ENCODE measurements around the gene GCN1. TPM values are rescaled to one million over a fixed set of nuclear protein-coding genes. Genes with fewer than 3 reads are reported as not detected.

The GCN1 gene
- total RNA-seq, 1 experiment from 2014 or later, result 181 TPM

DNA sequence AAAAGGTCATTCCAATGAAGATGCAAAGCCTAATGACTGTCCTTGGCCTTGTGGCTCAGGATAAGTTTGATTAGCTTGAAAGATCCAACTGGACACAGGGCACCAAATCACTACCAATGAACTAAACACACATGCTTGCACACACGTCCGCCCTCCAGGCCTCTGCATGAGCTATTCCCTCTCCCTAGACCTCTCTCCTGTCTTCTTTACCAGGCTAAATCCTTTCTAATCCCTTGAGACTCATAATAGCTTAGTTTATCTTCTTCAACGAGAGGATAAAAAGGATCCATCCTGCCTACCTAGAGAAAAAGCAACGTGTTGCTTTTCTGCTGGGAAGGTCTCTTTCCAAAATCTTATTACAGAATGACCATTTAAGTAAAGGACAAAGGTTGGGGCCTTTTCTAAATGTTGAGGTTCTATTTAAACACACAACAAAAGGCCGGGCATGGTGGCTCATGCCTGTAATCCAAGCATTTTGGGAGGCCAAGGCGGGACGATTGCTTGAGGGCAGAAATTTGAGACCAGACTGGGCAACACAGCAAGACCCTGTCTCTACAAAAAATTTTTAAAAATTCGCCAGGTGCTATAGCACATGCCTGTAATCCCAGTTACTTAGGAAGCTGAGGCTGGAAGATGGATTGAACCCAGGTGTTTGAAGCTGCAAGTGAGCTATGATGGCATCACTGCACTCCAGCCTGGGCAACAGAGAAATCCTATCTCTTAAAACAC is 48.6 kb upstream of the GCN1 start:
- ATAC-seq (no peak), DNase-seq (ENCODE audit: low spot score) (no peak)
- H3K4me3 Mint-ChIP-seq, result no peak overlapping the region
- no peaks in the 10 kb centered on the region for H3K27me3 Mint-ChIP-seq (ENCODE audit: low read depth)
- POLR2A ChIA-PET, result interaction anchor here (0.8 to 1.1 kb wide), 3 partner anchors 13 to 48 kb away, joined by 3 to 4 read pairs (median 4); partner anchors contain the start of genes PXN and RNU4-2
- H3K36me3 Mint-ChIP-seq, result no peaks in the 10 kb centered on the region
- TF ChIP-seq ZNF121 (CRISPR knock-in tag; IDR thresholded peaks at IDR 0.05) (peak; percentile 86), FOXP1 (CRISPR knock-in tag; IDR thresholded peaks at IDR 0.05; ENCODE audit: borderline replicate concordance) (no peak), ESRRA (CRISPR knock-in tag; IDR thresholded peaks at IDR 0.05; ENCODE audit: borderline replicate concordance) (no peak), SMAD4 (CRISPR knock-in tag; IDR thresholded peaks at IDR 0.05) (no peak), GABPB1 (CRISPR knock-in tag; IDR thresholded peaks at IDR 0.05) (no peak)
- TF ChIP-seq, protein P1, sequence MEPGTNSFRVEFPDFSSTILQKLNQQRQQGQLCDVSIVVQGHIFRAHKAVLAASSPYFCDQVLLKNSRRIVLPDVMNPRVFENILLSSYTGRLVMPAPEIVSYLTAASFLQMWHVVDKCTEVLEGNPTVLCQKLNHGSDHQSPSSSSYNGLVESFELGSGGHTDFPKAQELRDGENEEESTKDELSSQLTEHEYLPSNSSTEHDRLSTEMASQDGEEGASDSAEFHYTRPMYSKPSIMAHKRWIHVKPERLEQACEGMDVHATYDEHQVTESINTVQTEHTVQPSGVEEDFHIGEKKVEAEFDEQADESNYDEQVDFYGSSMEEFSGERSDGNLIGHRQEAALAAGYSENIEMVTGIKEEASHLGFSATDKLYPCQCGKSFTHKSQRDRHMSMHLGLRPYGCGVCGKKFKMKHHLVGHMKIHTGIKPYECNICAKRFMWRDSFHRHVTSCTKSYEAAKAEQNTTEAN (CRISPR knock-in tag; IDR thresholded peaks at IDR 0.05), result no peak
- TF ChIP-seq, protein P2, sequence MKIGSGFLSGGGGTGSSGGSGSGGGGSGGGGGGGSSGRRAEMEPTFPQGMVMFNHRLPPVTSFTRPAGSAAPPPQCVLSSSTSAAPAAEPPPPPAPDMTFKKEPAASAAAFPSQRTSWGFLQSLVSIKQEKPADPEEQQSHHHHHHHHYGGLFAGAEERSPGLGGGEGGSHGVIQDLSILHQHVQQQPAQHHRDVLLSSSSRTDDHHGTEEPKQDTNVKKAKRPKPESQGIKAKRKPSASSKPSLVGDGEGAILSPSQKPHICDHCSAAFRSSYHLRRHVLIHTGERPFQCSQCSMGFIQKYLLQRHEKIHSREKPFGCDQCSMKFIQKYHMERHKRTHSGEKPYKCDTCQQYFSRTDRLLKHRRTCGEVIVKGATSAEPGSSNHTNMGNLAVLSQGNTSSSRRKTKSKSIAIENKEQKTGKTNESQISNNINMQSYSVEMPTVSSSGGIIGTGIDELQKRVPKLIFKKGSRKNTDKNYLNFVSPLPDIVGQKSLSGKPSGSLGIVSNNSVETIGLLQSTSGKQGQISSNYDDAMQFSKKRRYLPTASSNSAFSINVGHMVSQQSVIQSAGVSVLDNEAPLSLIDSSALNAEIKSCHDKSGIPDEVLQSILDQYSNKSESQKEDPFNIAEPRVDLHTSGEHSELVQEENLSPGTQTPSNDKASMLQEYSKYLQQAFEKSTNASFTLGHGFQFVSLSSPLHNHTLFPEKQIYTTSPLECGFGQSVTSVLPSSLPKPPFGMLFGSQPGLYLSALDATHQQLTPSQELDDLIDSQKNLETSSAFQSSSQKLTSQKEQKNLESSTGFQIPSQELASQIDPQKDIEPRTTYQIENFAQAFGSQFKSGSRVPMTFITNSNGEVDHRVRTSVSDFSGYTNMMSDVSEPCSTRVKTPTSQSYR (CRISPR knock-in tag; IDR thresholded peaks at IDR 0.05), result no peak
- H3K9me3 Mint-ChIP-seq, result no peaks in the 10 kb centered on the region
- H3K27ac Mint-ChIP-seq, result peak overlapping the region; percentile 63
- CTCF ChIA-PET, result interaction anchor here (1.2 to 16.6 kb wide), 4 partner anchors 7 to 42 kb away, joined by 3 to 450 read pairs (median 57); partner anchors contain the start of genes PXN and RPLP0
- peaks cover 51% of the 10 kb centered on the region for H3K4me1 Mint-ChIP-seq

DNA sequence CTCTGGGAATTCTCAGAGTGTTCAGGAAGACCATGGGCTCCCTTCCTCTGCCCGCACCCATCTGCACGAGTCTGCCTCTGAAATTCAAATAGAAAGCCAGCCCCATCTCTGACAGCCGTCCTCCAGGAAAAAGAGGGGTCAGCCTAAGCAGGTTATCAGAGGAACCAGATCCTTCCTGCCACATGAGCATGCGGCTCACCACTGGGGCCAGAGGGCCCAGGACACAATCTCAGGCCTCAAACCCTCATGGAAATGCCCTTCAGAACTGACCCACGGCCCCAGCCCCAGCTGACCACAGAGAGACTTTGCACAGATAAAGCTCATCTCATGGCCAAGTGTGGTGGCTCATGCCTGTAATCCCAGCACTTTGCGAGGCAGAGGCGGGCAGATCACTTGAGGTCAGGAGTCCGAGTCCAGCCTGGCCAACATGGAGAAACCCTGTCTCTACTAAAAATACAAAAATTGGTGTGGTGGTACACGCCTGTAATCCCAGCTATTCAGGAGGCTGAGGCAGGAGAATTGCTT is 47.8 kb upstream of the GCN1 start:
- H3K27ac Mint-ChIP-seq, result no peak overlapping the region; the same call in 1 of the 2 replicates
- TF ChIP-seq, protein P3, sequence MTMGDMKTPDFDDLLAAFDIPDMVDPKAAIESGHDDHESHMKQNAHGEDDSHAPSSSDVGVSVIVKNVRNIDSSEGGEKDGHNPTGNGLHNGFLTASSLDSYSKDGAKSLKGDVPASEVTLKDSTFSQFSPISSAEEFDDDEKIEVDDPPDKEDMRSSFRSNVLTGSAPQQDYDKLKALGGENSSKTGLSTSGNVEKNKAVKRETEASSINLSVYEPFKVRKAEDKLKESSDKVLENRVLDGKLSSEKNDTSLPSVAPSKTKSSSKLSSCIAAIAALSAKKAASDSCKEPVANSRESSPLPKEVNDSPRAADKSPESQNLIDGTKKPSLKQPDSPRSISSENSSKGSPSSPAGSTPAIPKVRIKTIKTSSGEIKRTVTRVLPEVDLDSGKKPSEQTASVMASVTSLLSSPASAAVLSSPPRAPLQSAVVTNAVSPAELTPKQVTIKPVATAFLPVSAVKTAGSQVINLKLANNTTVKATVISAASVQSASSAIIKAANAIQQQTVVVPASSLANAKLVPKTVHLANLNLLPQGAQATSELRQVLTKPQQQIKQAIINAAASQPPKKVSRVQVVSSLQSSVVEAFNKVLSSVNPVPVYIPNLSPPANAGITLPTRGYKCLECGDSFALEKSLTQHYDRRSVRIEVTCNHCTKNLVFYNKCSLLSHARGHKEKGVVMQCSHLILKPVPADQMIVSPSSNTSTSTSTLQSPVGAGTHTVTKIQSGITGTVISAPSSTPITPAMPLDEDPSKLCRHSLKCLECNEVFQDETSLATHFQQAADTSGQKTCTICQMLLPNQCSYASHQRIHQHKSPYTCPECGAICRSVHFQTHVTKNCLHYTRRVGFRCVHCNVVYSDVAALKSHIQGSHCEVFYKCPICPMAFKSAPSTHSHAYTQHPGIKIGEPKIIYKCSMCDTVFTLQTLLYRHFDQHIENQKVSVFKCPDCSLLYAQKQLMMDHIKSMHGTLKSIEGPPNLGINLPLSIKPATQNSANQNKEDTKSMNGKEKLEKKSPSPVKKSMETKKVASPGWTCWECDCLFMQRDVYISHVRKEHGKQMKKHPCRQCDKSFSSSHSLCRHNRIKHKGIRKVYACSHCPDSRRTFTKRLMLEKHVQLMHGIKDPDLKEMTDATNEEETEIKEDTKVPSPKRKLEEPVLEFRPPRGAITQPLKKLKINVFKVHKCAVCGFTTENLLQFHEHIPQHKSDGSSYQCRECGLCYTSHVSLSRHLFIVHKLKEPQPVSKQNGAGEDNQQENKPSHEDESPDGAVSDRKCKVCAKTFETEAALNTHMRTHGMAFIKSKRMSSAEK (CRISPR knock-in tag; IDR thresholded peaks at IDR 0.05; ENCODE audit: borderline replicate concordance), result no peak
- TF ChIP-seq CBFB (CRISPR knock-in tag; IDR thresholded peaks at IDR 0.05; ENCODE audit: low read depth) (no peak), RORB (CRISPR knock-in tag; IDR thresholded peaks at IDR 0.05) (no peak)
- TF ChIP-seq, protein P4, sequence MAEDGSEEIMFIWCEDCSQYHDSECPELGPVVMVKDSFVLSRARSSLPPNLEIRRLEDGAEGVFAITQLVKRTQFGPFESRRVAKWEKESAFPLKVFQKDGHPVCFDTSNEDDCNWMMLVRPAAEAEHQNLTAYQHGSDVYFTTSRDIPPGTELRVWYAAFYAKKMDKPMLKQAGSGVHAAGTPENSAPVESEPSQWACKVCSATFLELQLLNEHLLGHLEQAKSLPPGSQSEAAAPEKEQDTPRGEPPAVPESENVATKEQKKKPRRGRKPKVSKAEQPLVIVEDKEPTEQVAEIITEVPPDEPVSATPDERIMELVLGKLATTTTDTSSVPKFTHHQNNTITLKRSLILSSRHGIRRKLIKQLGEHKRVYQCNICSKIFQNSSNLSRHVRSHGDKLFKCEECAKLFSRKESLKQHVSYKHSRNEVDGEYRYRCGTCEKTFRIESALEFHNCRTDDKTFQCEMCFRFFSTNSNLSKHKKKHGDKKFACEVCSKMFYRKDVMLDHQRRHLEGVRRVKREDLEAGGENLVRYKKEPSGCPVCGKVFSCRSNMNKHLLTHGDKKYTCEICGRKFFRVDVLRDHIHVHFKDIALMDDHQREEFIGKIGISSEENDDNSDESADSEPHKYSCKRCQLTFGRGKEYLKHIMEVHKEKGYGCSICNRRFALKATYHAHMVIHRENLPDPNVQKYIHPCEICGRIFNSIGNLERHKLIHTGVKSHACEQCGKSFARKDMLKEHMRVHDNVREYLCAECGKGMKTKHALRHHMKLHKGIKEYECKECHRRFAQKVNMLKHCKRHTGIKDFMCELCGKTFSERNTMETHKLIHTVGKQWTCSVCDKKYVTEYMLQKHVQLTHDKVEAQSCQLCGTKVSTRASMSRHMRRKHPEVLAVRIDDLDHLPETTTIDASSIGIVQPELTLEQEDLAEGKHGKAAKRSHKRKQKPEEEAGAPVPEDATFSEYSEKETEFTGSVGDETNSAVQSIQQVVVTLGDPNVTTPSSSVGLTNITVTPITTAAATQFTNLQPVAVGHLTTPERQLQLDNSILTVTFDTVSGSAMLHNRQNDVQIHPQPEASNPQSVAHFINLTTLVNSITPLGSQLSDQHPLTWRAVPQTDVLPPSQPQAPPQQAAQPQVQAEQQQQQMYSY (CRISPR knock-in tag; IDR thresholded peaks at IDR 0.05), result no peak
- TF ChIP-seq, protein P5, sequence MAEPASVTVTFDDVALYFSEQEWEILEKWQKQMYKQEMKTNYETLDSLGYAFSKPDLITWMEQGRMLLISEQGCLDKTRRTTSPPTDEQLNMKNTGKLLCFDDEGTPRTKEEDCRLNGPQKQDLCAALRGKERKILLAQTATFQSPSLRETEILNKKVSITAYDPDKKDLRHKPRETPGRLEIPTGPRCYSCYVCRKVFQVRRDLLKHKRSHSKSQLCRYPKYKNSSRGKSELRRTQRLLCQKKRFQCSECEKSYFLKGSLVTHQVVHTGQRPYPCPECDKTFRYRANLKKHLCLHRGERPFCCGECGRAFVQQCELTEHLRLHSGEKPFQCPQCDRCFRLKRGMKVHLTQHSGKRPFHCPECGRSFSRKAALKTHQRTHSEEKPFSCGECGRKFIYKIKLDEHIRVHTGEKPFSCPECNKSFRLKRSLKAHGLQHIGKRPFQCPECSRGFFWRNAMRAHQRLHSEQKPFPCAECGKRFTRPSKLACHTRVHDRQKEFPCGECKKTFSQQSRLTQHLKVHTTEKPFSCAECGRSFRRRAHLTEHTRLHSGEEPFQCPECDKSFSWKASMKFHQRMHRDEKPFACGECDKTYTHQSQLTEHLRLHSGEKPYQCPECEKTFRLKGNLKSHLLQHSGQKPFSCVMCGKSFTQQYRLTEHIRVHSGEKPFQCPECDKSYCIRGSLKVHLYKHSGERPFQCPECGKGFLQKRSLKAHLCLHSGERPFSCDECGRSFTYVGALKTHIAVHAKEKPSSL (CRISPR knock-in tag; conservative IDR thresholded peaks at IDR 0.05), result no peak
- ChIA-PET CTCF (interaction anchor here (1.2 to 16.6 kb wide), 3 partner anchors 12 to 41 kb away, joined by 3 to 450 read pairs (median 56); partner anchors contain the start of genes PXN and RPLP0), POLR2A (interaction anchor here (0.8 to 1.1 kb wide), 3 partner anchors 12 to 49 kb away, joined by 3 to 4 read pairs (median 4); partner anchors contain the start of genes PXN and RNU4-2)
- peaks cover 51% of the 10 kb centered on the region for H3K4me1 Mint-ChIP-seq
- no peak overlapping the region for H3K4me3 Mint-ChIP-seq
- H3K36me3 Mint-ChIP-seq, result no peaks in the 10 kb centered on the region
- no peak for ATAC-seq
- DNase-seq (ENCODE audit: low spot score), result no peak
- H3K9me3 Mint-ChIP-seq, result no peaks in the 10 kb centered on the region
- no peaks in the 10 kb centered on the region for H3K27me3 Mint-ChIP-seq (ENCODE audit: low read depth)
